DOHH2 (cell line): ENCODE results near the gene CHERP.
"Not testable (repeated sequence)": the region's sequence is repeated elsewhere in the genome, so short reads cannot be mapped to it uniquely, and the experiment has no call there.

Source experiments
- H3F3A ChIP-seq: fragments of 200-600 bp; sonication (generic), shearing (Covaris generic); 2 replicates; pipeline ENCODE4 v1.6.0; 2016; ENCODE audit warnings: antibody characterized with exemption, mild to moderate bottlenecking; ENCODE audit not compliant: control insufficient read depth, insufficient read depth
- H3K27ac ChIP-seq: fragments of 200-600 bp; sonication (generic); 2 replicates; pipeline ENCODE4 v1.5.1; 2014; ENCODE audit warnings: low read depth, mild to moderate bottlenecking, low read length, moderate library complexity
- H3K27me3 ChIP-seq: fragments of 200-600 bp; sonication (generic); 2 replicates; pipeline ENCODE4 v1.6.1; 2014; ENCODE audit warnings: mild to moderate bottlenecking, low read length, mixed read lengths; ENCODE audit not compliant: control insufficient read depth
- H3K36me3 ChIP-seq: fragments of 200-600 bp; sonication (generic); 2 replicates; pipeline ENCODE4 v1.6.1; 2014; ENCODE audit warnings: mild to moderate bottlenecking, low read length, moderate library complexity, mixed read lengths; ENCODE audit not compliant: control insufficient read depth
- H3K4me1 ChIP-seq: fragments of 200-600 bp; sonication (generic); 2 replicates; pipeline ENCODE4 v1.6.1; 2014; ENCODE audit warnings: mild to moderate bottlenecking, low read length, mixed read lengths; ENCODE audit not compliant: control insufficient read depth
- H3K4me2 ChIP-seq: fragments of 200-600 bp; sonication (generic); 2 replicates; pipeline ENCODE4 v1.6.0; 2014; ENCODE audit warnings: mild to moderate bottlenecking, low read length, moderate library complexity
- H3K4me3 ChIP-seq: fragments of 200-600 bp; sonication (generic); 2 replicates; pipeline ENCODE4 v1.5.1; 2014; ENCODE audit warnings: mild to moderate bottlenecking, low read length, mixed read lengths
- H3K79me2 ChIP-seq: fragments of 200-600 bp; sonication (generic); 2 replicates; pipeline ENCODE4 v1.6.1; 2014; ENCODE audit warnings: mild to moderate bottlenecking, low read length, mixed read lengths; ENCODE audit not compliant: control insufficient read depth
- H3K9me2 ChIP-seq: fragments of 200-600 bp; sonication (generic); replicated peaks from 2 replicates; pipeline ENCODE4 v1.6.1; 2014; ENCODE audit warnings: mild to moderate bottlenecking, low read length, mixed read lengths; ENCODE audit not compliant: control insufficient read depth
- H3K9me3 ChIP-seq: fragments of 200-600 bp; sonication (generic); 2 replicates; pipeline ENCODE4 v1.6.1; 2014; ENCODE audit warnings: antibody characterized with exemption, low read length, mixed read lengths; ENCODE audit not compliant: control insufficient read depth, insufficient read depth
- H4K20me1 ChIP-seq: fragments of 200-600 bp; sonication (generic); 2 replicates; pipeline ENCODE4 v1.6.0; 2014; ENCODE audit warnings: low read depth, mild to moderate bottlenecking, antibody characterized with exemption, low read length, moderate library complexity; ENCODE audit not compliant: control insufficient read depth, insufficient read depth
- CTCF ChIP-seq: fragments of 200-600 bp; sonication (generic); IDR thresholded peaks from one replicate; pipeline ENCODE4 v1.5.1; 2014; ENCODE audit warnings: antibody characterized with exemption, mild to moderate bottlenecking, low read depth, low read length; ENCODE audit not compliant: poor library complexity, severe bottlenecking
- EZH2phosphoT487 ChIP-seq: fragments of 200-600 bp; sonication (generic); IDR thresholded peaks from 2 replicates; pipeline ENCODE4 v1.6.1; 2017; ENCODE audit warnings: borderline replicate concordance, mild to moderate bottlenecking, antibody characterized with exemption, low read length, moderate library complexity, mixed read lengths

CHERP gene

GRCh38 chr19:16548956-16549355, 6.7 kb upstream of the CHERP start:
- Histone ChIP-seq H3K4me2 (no peak overlapping the region), H3K27me3 (no peaks in the 10 kb centered on the region), H3K9me3 (no peaks in the 10 kb centered on the region), H3K9me2 (no peaks in the 10 kb centered on the region), H4K20me1 (no peaks in the 10 kb centered on the region; the same call in 1 of the 2 replicates), H3K36me3 (peaks cover 35% of the 10 kb centered on the region), H3K4me1 (peaks cover 35% of the 10 kb centered on the region), H3K79me2 (peaks cover 44% of the 10 kb centered on the region), H3F3A (peaks cover 22% of the 10 kb centered on the region), H3K27ac (no peak overlapping the region), H3K4me3 (no peak overlapping the region)
- no peak for TF ChIP-seq CTCF
- no peak for TF ChIP-seq EZH2phosphoT487

- Histone ChIP-seq H3K79me2 (peaks cover 84% of the 10 kb centered on the region), H4K20me1 (peaks cover 15% of the 10 kb centered on the region), H3K4me1 (peaks cover 60% of the 10 kb centered on the region), H3K9me3 (no peaks in the 10 kb centered on the region), H3K27ac (peak overlapping the region; percentile 77), H3K27me3 (no peaks in the 10 kb centered on the region), H3K4me3 (peak overlapping the region; percentile 48), H3K36me3 (peaks cover 43% of the 10 kb centered on the region), H3F3A (peaks cover 31% of the 10 kb centered on the region), H3K4me2 (peak overlapping the region; percentile 86), H3K9me2 (no peaks in the 10 kb centered on the region)
- no peak for TF ChIP-seq CTCF
- TF ChIP-seq EZH2phosphoT487: no peak
Observed at GRCh38 chr19:16544473-16545231, 2.4 kb upstream of the CHERP start.

- not testable (repeated sequence) for H3K27me3 ChIP-seq, H3K9me3 ChIP-seq, H3K9me2 ChIP-seq
- Histone ChIP-seq H3F3A (peaks cover 29% of the 10 kb centered on the region), H3K4me1 (peaks cover 67% of the 10 kb centered on the region), H3K36me3 (peaks cover 45% of the 10 kb centered on the region), H3K79me2 (peaks cover 86% of the 10 kb centered on the region), H3K4me3 (peak overlapping the region; percentile 100), H3K27ac (peak overlapping the region; percentile 77), H4K20me1 (peaks cover 19% of the 10 kb centered on the region), H3K4me2 (peak overlapping the region; percentile 86)
Observed at GRCh38 chr19:16543734-16544133, 1.5 kb upstream of the CHERP start.

- Histone ChIP-seq H3K9me2 (no peaks in the 10 kb centered on the region), H3F3A (peaks cover 26% of the 10 kb centered on the region), H3K79me2 (peaks cover 87% of the 10 kb centered on the region), H3K9me3 (no peaks in the 10 kb centered on the region), H3K27ac (peak overlapping the region; percentile 77), H3K36me3 (peaks cover 52% of the 10 kb centered on the region), H3K4me1 (peaks cover 64% of the 10 kb centered on the region), H4K20me1 (peaks cover 20% of the 10 kb centered on the region), H3K4me2 (peak overlapping the region; percentile 86), H3K27me3 (no peaks in the 10 kb centered on the region), H3K4me3 (peak overlapping the region; percentile 100)
- TF ChIP-seq CTCF (no peak), EZH2phosphoT487 (no peak)
Observed at GRCh38 chr19:16542910-16543472, 754 bp upstream of the CHERP start.
